ENCODE measurements around the gene ANKS1A.

DNA sequence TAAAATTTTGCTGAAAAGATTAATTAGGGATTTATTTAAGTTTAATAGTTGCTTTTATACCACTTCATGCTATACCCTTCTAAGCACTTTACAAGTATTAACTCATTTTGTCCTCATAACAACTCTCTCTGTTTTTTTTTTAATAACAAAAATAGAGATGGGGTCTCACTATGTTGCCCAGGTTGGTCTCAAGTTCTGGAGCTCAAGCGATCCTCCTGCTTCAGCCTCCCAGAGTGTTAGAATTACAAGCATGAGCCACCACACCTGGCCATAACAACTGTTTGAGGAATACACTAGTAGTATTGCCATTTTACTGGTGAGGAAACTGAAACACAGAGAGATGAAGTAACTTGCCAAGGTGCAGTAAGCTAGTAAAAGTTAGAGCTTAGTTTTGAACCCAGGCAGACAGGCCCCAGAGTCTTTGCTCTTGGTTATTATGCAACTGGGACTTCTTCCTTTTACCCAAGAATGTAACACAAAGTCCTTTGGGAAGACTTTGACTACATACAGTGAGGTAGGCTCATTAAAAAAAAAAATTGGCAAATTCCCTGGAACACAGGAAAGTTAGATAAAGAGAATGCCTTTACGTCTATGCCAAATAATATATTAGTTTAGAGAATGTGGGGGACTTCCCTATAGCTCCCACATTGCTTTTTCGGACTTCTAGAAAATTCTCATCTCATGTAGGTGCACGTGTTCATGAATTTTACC is 11.4 kb downstream of the ANKS1A start:
- TF ChIP-seq POLR2A (IDR thresholded peaks at IDR 0.05) = no peak
- TF ChIP-seq, protein P1, sequence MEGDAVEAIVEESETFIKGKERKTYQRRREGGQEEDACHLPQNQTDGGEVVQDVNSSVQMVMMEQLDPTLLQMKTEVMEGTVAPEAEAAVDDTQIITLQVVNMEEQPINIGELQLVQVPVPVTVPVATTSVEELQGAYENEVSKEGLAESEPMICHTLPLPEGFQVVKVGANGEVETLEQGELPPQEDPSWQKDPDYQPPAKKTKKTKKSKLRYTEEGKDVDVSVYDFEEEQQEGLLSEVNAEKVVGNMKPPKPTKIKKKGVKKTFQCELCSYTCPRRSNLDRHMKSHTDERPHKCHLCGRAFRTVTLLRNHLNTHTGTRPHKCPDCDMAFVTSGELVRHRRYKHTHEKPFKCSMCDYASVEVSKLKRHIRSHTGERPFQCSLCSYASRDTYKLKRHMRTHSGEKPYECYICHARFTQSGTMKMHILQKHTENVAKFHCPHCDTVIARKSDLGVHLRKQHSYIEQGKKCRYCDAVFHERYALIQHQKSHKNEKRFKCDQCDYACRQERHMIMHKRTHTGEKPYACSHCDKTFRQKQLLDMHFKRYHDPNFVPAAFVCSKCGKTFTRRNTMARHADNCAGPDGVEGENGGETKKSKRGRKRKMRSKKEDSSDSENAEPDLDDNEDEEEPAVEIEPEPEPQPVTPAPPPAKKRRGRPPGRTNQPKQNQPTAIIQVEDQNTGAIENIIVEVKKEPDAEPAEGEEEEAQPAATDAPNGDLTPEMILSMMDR (IDR thresholded peaks at IDR 0.05) = no peak
